K562 (cell line): Measurements from ENCODE around the gene ROPN1L.

ENCODE experiments used
- CTCF ChIP-seq, 3 experiments: IDR thresholded peaks in 2 of 3; conservative IDR thresholded peaks in 1 of 3; 2 replicates each; pipeline ENCODE4 v1.5.1; 2011 to 2012; ENCODE audit warnings: low read length in 3 of 3, mild to moderate bottlenecking in 3 of 3, control low read depth in 2 of 3, improper control_type of control experiment in 1 of 3, inconsistent platforms in 1 of 3, low read depth in 1 of 3, mixed read lengths in 1 of 3, moderate library complexity in 1 of 3; ENCODE audit not compliant: insufficient read depth in 2 of 3
- EZH2 ChIP-seq: IDR thresholded peaks from 2 replicates; pipeline ENCODE4 v1.6.1; 2012; ENCODE audit warnings: low read depth, mild to moderate bottlenecking, inconsistent platforms, low read length, borderline replicate concordance
- IRF1 ChIP-seq: sonication (generic); formaldehyde crosslinking; IDR thresholded peaks from 2 replicates; pipeline ENCODE4 v1.8.0; 2022; ENCODE audit warnings: missing genetic modification reagents, mild to moderate bottlenecking, borderline replicate concordance
- KDM4B ChIP-seq, 2 experiments: fragments of 450-650 bp in 1 of 2; sonication (generic) in 1 of 2; IDR thresholded peaks; 2 replicates each; pipeline ENCODE4 v1.6.1; 2016 to 2017; ENCODE audit warnings: borderline replicate concordance in 2 of 2, antibody characterized with exemption in 1 of 2, low read depth in 1 of 2, mild to moderate bottlenecking in 1 of 2
- NFE2L1 ChIP-seq: fragments of 450-650 bp; IDR thresholded peaks from 2 replicates; pipeline ENCODE4 v1.6.1; 2016; ENCODE audit warnings: missing genetic modification characterization, low read depth, mild to moderate bottlenecking, missing compliant biosample characterization, moderate library complexity, borderline replicate concordance
- POLR2A ChIP-seq: fragments of 450-650 bp; conservative IDR thresholded peaks from 2 replicates; pipeline ENCODE4 v1.6.1; 2016
- RFX7 ChIP-seq: fragments of 250-450 bp; sonication (Bioruptor Pico); IDR thresholded peaks from 2 replicates; pipeline ENCODE4 v1.5.1; 2021; ENCODE audit warnings: mild to moderate bottlenecking
- TCF15 ChIP-seq: fragments of 250-450 bp; sonication (Bioruptor Pico); IDR thresholded peaks from 2 replicates; pipeline ENCODE4 v1.8.0; 2022; ENCODE audit warnings: moderate library complexity, mild to moderate bottlenecking, inconsistent platforms
- THAP12 ChIP-seq: fragments of 250-450 bp; sonication (Bioruptor Pico); IDR thresholded peaks from 2 replicates; pipeline ENCODE4 v1.9.0; 2021; ENCODE audit warnings: mild to moderate bottlenecking, inconsistent platforms
- XRCC5 ChIP-seq: fragments of 200-400 bp; formaldehyde crosslinking; IDR thresholded peaks from 2 replicates; pipeline ENCODE4 v1.6.1; 2017; ENCODE audit warnings: low read depth, mild to moderate bottlenecking, low read length
- ZBTB11 ChIP-seq, 3 experiments: fragments of 200-800 bp in 1 of 3; fragments of 250-450 bp in 1 of 3; fragments of 450-650 bp in 1 of 3; sonication (Bioruptor Pico) in 1 of 3; sonication (Bioruptor generic) in 1 of 3; formaldehyde crosslinking in 1 of 3; IDR thresholded peaks; 2 replicates each; pipeline versions ENCODE4 v1.6.1 to v1.8.0; 2016 to 2022; ENCODE audit warnings: mild to moderate bottlenecking in 2 of 3, missing genetic modification characterization in 2 of 3, missing compliant biosample characterization in 1 of 3, moderate library complexity in 1 of 3

- TF ChIP-seq ZBTB11 (CRISPR knock-in tag; IDR thresholded peaks at IDR 0.05), result no peak
- no peak for TF ChIP-seq RFX7 (CRISPR knock-in tag)
- no peak for TF ChIP-seq CTCF (IDR thresholded peaks at IDR 0.05 in 2 of 3, conservative IDR thresholded peaks at IDR 0.05 in 1 of 3; ENCODE audit: insufficient read depth in 2 of 3, low read depth in 1 of 3, low read length in 3 of 3)
- no peak for TF ChIP-seq XRCC5
- no peak for TF ChIP-seq KDM4B (IDR thresholded peaks at IDR 0.05; ENCODE audit: borderline replicate concordance in 2 of 2, low read depth in 1 of 2)
- TF ChIP-seq IRF1 (CRISPR knock-in tag), result no peak
- TF ChIP-seq EZH2, result no peak
- TF ChIP-seq NFE2L1 (tag), result no peak
- no peak for TF ChIP-seq TCF15 (CRISPR knock-in tag)
- TF ChIP-seq THAP12 (CRISPR knock-in tag), result no peak
- no peak for TF ChIP-seq POLR2A
Observed at GRCh38 chr5:10478436-10478835, 36.8 kb downstream of the ROPN1L start.
